ENCODE measurements around the gene AKT1S1.

GRCh38 chr19:49896863-49897621 lies 19.9 kb upstream of the AKT1S1 start, which contains the start of gene IL4I1:
- TF ChIP-seq CTCF (IDR thresholded peaks at IDR 0.05) (no peak), EP300 (IDR thresholded peaks at IDR 0.05) (no peak)

Data from esophagus muscularis mucosa (tissue), 3 donors.